IPS-NIHi11 (cell line): Measurements from ENCODE around the gene PGAP3.

ENCODE experiments used
- DNase-seq: peaks from one replicate; pipeline ENCODE4 v3.0.0; 2012; ENCODE audit warnings: mixed read lengths, low spot score

The PGAP3 gene

GRCh38 chr17:39636927-39637736 lies 50.7 kb downstream of the PGAP3 start, which contains the start of gene STARD3:
STARD3 (plus strand) TSS chr17:39637144; CDS start chr17:39653532, 16,388 bp downstream.
- DNase-seq, result peak; percentile 95

GRCh38 chr17:39636587-39636926 lies 51.3 kb downstream of the PGAP3 start:
- no peak for DNase-seq

GRCh38 chr17:39635614-39636176 lies 52.2 kb downstream of the PGAP3 start:
- no peak for DNase-seq

GRCh38 chr17:39634384-39634871 lies 53.4 kb downstream of the PGAP3 start:
- peak; percentile 51 for DNase-seq

- DNase-seq, result no peak
Measured at GRCh38 chr17:39633570-39634183, 54.2 kb downstream of the PGAP3 start.

GRCh38 chr17:39632153-39632941 lies 55.5 kb downstream of the PGAP3 start:
- no peak for DNase-seq

- DNase-seq, result peak; percentile 53
Measured at GRCh38 chr17:39631403-39631802, 56.5 kb downstream of the PGAP3 start.

- DNase-seq, result no peak
Measured at GRCh38 chr17:39629898-39630297, 58.0 kb downstream of the PGAP3 start.

- no peak for DNase-seq
Measured at GRCh38 chr17:39629494-39629880, 58.4 kb downstream of the PGAP3 start.

- no peak for DNase-seq
Measured at GRCh38 chr17:39628655-39629493, 59.0 kb downstream of the PGAP3 start.

GRCh38 chr17:39627712-39628516 lies 59.9 kb downstream of the PGAP3 start:
- DNase-seq, result no peak

- DNase-seq, result no peak
Measured at GRCh38 chr17:39627047-39627711, 60.7 kb downstream of the PGAP3 start.

- DNase-seq, result peak; percentile 51
Measured at GRCh38 chr17:39626171-39627046, 61.4 kb downstream of the PGAP3 start, which contains the start of gene PPP1R1B. PPP1R1B (plus strand) TSS chr17:39626952; CDS start chr17:39627393, 441 bp downstream.

GRCh38 chr17:39625198-39625785 lies 62.6 kb downstream of the PGAP3 start:
- DNase-seq, result no peak

- DNase-seq, result no peak
Measured at GRCh38 chr17:39624313-39624712, 63.5 kb downstream of the PGAP3 start.

GRCh38 chr17:39623356-39623950 lies 64.4 kb downstream of the PGAP3 start:
- peak; percentile 75 for DNase-seq

- no peak for DNase-seq
Measured at GRCh38 chr17:39622380-39623006, 65.4 kb downstream of the PGAP3 start.
